ENCODE results near the gene TPK1. TPM values are rescaled to one million over a fixed set of nuclear protein-coding genes. Genes with fewer than 3 reads are reported as not detected.

Gene TPK1
- total and polyA plus RNA-seq, 7 donors, result 1.7 to 5.1 (median 2.5) TPM

GRCh38 chr7:144830024-144830785 lies 5.6 kb downstream of the TPK1 start:
- TF ChIP-seq CTCF (IDR thresholded peaks at IDR 0.05), result no peak
- no peak for ATAC-seq
- H3K27me3 ChIP-seq (ENCODE audit: insufficient read depth in 3 of 3, low read length in 2 of 3), result no peaks in the 10 kb centered on the region
- DNase-seq, result no peak
- whole genome bisulfite sequencing, 3 donors, result 71 to 94% (median 89%) methylated on average over 2 of the region's 2 CpGs
- peaks cover 4% of the 10 kb centered on the region for H3K4me1 ChIP-seq
- intact Hi-C loops (cut with DNase I), result no loop called here
- H3K9me3 ChIP-seq, result no peaks in the 10 kb centered on the region
- no peak overlapping the region for H3K4me3 ChIP-seq
- H3K27ac ChIP-seq, result no peak overlapping the region
- no peaks in the 10 kb centered on the region for H3K36me3 ChIP-seq (ENCODE audit: insufficient read depth in 1 of 2, low read depth in 1 of 2)

GRCh38 chr7:144827621-144828020 lies 8.2 kb downstream of the TPK1 start:
- intact Hi-C loops (cut with DNase I), result no loop called here
- Histone ChIP-seq H3K4me1 (peaks cover 5% of the 10 kb centered on the region), H3K9me3 (no peaks in the 10 kb centered on the region), H3K27me3 (ENCODE audit: insufficient read depth in 3 of 3, low read length in 2 of 3) (no peaks in the 10 kb centered on the region), H3K4me3 (no peak overlapping the region), H3K36me3 (ENCODE audit: insufficient read depth in 1 of 2, low read depth in 1 of 2) (no peaks in the 10 kb centered on the region), H3K27ac (no peak overlapping the region)
- WGBS, 3 donors, result 67 to 72% (median 71%) methylated on average over 4 of the region's 4 CpGs
- no peak for TF ChIP-seq CTCF (IDR thresholded peaks at IDR 0.05)
- ATAC-seq (no peak), DNase-seq (no peak)

- H3K36me3 ChIP-seq (ENCODE audit: insufficient read depth in 1 of 2, low read depth in 1 of 2), result no peaks in the 10 kb centered on the region
- TF ChIP-seq CTCF (IDR thresholded peaks at IDR 0.05), result no peak
- DNase-seq, result no peak
- H3K9me3 ChIP-seq, result no peaks in the 10 kb centered on the region
- H3K27me3 ChIP-seq (ENCODE audit: insufficient read depth in 3 of 3, low read length in 2 of 3), result no peaks in the 10 kb centered on the region
- no peak for ATAC-seq
- H3K27ac ChIP-seq, result no peak overlapping the region
- intact Hi-C loops (cut with DNase I), result no loop called here
- no peak overlapping the region for H3K4me3 ChIP-seq
- peaks cover 5% of the 10 kb centered on the region for H3K4me1 ChIP-seq
These were observed 9.6 kb downstream of the TPK1 start for GRCh38 chr7:144826208-144826607.

- Histone ChIP-seq H3K4me3 (no peak overlapping the region), H3K4me1 (peaks cover 5% of the 10 kb centered on the region), H3K27me3 (ENCODE audit: insufficient read depth in 3 of 3, low read length in 2 of 3) (no peaks in the 10 kb centered on the region), H3K9me3 (no peaks in the 10 kb centered on the region), H3K27ac (no peak overlapping the region), H3K36me3 (ENCODE audit: insufficient read depth in 1 of 2, low read depth in 1 of 2) (no peaks in the 10 kb centered on the region)
- DNase-seq (no peak), ATAC-seq (peak in 3 of 4 donors; percentile 43 to 53 (median 43))
- WGBS, 3 donors, result 26 to 28% (median 27%) methylated on average over 3 of the region's 3 CpGs
- intact Hi-C loops (cut with DNase I), result no loop called here
- no peak for TF ChIP-seq CTCF (IDR thresholded peaks at IDR 0.05)
These were observed 11.5 kb downstream of the TPK1 start for GRCh38 chr7:144824360-144824759.

GRCh38 chr7:144822223-144822622 lies 13.6 kb downstream of the TPK1 start:
- intact Hi-C loops (cut with DNase I), result no loop called here
- ATAC-seq (no peak), DNase-seq (no peak)
- peaks cover 5% of the 10 kb centered on the region for H3K4me1 ChIP-seq
- no peaks in the 10 kb centered on the region for H3K9me3 ChIP-seq
- no peak overlapping the region for H3K27ac ChIP-seq
- no peaks in the 10 kb centered on the region for H3K36me3 ChIP-seq (ENCODE audit: insufficient read depth in 1 of 2, low read depth in 1 of 2)
- H3K4me3 ChIP-seq, result no peak overlapping the region
- WGBS, 3 donors, result 92 to 96% (median 93%) methylated on average over 3 of the region's 3 CpGs
- no peak for TF ChIP-seq CTCF (IDR thresholded peaks at IDR 0.05)
- H3K27me3 ChIP-seq (ENCODE audit: insufficient read depth in 3 of 3, low read length in 2 of 3), result no peaks in the 10 kb centered on the region

All from psoas muscle (tissue), 8 donors.